COLO668 (cell line): Measurements from ENCODE around the gene CD59.
A peak's percentile ranks its signal among the peaks of the same experiment; 100 is the strongest.

Source experiments
- DNase-seq: peaks from one replicate; lab custom pipeline; 2025; ENCODE audit not compliant: unreplicated experiment; lab: John Stamatoyannopoulos, UW

Gene CD59, protein sequence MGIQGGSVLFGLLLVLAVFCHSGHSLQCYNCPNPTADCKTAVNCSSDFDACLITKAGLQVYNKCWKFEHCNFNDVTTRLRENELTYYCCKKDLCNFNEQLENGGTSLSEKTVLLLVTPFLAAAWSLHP

DNA sequence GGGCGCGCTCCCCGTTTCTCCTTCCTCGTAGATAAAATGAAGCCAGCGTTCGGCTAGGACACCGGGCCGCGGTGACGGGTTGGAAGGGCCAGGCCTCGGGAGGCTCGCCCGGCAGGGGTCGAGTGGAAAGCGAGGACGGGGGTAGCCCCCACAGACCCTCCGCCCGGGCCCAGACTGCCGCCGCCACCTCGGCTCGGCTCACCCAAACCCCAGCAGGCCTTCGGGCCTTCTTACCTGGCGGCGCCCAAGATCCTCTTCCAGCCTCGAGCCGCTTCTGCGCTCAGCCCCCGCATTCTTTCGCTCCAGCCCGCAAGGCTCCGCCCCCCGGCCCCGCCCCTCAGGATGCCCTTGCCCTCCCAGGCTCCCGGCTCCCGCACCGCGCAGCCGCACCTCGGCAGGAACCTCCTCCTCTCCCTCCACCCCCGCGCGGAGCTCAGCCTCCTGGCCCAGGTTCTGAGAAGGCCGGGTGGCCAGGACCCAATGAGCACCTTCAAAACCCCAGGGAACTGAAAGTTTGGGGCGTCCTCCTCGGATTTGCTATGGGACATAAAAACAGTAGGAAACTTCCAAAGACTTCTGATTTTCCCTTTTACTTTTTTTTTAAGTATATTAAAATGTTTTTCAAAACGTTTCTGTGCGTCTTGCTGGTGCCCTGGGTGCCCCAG lies at the start of gene CD59:
TSS of gene CD59 (minus strand) at position 276 of the 665 bp plus-strand sequence. CDS start 13,978 bp downstream, outside the sequence.
- peak; percentile 90 for DNase-seq

DNA sequence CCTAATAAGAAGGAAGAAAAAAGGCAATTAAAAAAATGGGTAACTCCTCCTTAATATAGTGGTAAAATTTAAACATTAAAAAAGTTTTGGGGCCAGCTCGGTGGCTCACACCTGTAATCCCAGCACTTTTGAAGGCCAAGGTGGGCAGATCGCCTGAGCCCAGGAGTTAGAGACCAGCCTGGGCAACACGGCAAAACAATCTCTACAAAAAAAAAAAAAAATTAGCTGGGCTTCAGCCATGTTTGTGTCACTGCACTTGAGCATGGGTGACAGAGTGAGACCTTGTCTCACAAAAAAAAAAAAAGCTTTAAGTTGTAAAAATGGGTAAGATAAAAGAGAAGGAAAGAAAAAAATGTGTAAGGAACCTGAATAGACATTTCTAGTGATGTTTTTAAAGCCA lies 49.4 kb upstream of the CD59 start:
- DNase-seq = no peak

DNA sequence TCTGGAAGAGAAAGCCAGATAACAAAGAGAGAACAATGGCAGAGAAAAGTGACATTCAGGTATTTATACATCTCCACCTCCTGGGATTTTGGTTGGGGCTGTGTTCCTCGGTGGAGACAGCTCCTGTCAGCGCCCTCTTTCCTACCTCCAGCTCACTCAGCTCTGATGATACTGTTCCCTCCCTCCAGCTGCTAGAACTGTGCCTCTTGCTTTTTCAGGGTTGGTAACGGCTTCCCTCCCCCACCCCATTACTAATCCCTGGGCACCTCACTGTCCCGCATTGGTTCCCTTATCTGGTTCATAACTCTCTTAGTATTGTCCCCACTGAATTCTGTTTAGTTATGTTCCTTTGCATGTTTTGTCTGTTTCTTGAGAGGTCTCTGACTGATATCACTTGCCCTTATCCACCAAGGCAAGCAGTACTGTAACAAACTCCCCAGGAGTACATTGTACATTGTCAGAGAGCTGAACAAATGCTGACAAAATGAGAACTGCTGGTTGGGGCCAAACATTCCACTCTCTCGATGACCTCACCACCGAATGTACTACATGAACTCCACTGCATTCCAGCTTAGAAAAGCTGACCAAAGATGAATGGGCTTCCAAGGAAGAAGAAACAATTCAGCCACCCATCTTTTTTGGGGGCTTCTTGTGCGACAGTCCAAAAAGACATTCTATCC lies 43.8 kb upstream of the CD59 start:
- no peak for DNase-seq

DNA sequence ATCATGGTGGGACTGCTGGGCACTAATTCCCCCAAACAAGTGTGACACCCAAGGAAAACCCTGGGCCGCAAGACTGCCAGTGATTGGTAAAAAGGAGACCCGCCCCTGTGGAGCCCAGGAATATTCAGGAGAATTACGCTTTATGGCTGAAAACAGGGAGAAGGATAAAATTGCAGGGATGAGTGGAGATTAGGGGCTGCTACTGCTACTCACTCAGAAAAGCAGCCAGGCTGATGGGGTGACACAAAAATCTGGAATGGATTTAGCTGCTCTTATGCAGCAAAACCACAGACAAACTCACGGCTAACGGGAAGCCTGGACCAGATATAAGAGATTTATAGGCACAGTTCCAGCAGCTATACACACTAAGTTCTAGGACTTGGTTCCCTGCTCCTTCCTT lies 42.5 kb upstream of the CD59 start:
- DNase-seq = no peak

DNA sequence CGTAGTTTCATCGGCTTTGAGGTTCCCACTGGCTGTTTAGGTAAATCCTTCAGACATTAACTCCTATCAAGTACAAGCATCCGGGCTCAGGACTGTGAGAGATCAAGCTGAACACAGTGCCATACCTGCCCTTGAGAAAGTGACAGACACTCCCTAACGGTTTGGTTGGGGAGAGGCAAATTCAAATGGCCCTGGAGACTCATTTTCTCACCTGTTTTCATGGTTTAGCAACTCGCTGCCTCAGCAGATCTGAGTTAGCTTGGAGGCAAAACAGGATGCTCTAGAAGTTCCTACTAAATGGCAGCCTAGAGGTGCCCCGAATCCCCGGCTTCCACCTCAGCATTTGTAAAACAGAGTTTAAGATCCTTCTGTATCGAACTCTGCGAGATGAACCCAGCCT lies 41.7 kb upstream of the CD59 start:
- no peak for DNase-seq

DNA sequence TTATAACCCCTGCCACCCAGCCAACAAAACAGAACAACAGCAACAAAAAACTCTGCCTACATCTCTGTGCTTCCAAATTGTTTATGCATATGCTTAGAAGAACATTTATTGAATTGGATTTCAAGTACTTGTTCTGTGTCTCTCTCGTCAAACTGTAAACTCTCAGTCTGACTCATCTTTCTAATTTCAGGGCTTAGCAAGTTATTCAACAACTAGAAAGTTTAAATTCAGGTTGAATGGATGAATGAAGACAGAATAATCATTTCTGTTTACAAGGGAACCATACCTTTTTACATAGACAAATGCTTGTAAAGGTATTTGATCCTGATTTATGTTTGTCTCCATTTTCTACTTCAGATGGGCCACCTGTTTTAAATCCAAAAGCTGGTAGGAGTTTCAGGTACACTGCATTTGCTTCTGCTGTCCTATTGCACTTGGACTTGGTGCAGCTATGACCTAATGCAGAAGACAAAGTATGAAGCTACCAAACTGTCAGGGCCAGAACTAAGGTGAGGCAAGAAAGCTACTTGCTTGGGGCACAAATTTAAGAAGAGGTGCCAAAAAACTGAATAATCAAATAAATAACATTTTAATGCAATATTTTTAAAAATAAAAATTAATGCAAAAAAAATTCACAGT lies 39.7 kb upstream of the CD59 start:
- no peak for DNase-seq

DNA sequence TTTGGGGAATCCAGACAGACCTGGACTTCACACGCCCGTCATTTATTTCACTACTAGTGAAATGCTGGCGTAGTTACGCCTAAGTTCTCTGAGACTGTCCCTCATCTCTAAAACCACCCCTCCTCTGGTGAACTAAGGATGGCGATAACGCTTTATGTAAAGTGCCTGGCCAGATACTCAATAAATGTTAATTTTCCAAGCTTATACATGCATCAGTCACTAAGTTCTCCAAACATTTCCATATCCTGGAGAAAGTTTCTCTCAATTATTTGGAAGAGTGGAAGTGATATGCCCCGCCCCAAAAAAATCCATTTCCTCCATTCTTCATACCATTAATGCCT lies 39.2 kb upstream of the CD59 start:
- DNase-seq = no peak

DNA sequence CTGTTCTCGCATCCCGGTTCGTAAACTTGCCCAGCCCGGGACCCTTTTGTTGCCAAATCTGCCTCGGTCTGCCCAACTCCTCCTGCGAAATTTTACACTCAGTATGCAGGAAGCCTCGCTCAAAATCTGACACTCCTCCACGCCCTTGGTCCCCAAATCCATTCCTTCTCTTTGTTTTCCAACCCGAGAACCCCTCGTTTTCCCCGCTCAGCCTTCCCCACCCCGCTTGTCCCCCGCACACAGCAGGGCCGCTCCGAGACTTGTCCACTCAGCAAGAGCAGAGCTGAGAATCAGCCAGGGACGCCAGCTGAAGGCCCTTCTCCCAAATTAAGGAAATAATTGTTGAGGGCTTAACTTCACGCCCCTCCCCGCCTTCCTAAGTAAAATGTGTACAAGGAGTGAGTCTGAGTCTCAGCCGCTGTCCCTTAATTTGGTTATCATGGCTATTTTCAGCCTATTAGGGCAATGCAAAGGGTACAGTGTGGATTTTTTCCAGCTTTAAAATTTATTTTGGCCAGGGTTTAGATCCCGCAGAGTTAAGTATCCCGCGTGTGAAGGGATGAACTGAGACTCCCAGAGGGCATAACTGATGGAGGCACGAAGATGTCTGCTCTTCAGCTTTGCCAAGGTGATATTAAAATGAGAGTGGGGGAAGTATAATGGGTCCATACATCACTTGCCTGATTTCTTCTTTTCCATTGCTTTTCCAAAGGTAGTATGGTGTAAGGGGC lies 38.7 kb upstream of the CD59 start:
- peak; percentile 24 for DNase-seq

DNA sequence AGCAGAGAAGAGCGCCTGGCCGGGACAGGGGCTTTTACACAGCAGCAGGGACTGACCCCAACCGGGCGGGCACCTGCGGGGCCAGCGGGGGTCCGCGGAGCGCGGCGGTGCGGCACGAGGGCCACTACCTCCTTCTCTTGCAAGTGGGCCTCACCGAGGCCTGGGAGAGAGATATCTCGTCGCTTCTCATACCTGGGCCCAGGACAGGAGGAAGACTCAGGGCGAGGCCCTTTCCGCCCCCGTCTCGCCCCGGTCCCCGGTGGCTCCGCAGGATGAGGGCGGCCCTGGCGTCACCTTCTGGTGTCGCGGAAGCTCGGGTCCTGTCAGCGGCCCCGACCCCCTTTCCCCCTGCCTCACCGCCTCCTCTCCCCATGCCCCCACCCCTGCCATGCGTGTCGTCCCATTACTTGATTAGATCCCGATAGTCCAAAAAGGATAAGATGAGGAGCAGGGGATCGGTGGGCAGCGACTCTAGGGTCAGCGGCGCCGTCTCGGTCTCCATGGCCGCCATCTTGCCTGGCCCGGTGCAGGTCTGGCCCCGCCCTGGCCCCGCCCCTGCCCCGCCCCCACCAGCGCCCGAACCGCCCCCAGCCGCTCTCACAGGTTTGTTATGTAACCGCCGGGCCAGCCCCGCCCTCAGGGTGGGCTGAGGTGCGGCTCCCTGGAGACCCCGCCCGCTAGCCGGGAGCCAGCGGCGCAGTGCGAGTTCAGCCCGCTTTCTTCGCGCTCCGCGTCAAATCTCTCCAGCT lies 37.9 kb upstream of the CD59 start, which contains the start of gene FBXO3:
TSS of gene FBXO3 (minus strand) at position 534 of the 749 bp plus-strand sequence. CDS start at position 511, 23 bp downstream.
- peak; percentile 86 for DNase-seq

DNA sequence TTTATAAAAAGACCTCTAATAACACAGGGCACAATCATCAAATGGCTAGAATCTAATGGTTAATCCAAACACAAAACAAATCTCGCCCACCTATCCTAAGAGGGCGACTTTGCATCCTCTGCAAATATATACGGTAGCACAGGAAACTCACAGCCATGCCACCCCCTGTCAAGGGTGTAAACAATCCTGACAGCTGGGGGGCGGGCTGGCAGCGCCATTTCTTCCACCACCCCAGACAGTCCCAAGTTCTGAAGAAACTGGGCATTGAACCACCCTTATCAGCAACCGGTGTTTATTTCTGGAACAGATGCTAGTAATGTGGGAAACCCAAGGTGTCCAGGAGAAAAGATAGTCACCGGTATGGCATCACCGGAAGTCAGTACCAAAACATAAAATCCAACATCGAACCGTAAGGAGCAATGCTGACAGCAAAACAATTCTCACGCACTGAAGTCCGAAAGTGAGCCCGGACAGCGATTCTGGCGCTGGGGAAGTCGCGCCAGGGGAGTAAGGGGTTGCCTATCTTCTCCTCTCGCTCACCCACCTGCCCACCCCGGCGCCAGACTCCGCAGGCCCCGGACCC lies 37.3 kb upstream of the CD59 start:
- peak; percentile 14 for DNase-seq

DNA sequence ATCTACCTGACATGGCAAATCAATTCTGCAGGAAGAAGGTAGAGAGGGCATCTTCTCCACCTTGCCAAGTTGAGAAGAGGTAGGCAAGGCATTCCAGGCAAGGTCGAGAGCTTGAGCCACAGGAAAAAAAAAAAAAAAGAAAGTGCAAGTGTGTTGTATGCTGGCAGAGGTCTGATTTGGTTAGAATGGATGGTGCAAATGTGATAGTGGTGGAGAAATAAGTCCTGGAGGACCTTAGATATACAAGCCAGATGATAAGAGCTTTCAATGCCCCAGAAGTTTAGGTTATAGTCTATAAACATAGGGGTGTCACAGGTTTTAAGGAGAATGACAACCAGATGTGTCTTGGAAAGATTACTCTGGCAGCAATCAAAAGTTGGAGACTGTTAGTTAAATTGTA lies 36.6 kb upstream of the CD59 start:
- no peak for DNase-seq

DNA sequence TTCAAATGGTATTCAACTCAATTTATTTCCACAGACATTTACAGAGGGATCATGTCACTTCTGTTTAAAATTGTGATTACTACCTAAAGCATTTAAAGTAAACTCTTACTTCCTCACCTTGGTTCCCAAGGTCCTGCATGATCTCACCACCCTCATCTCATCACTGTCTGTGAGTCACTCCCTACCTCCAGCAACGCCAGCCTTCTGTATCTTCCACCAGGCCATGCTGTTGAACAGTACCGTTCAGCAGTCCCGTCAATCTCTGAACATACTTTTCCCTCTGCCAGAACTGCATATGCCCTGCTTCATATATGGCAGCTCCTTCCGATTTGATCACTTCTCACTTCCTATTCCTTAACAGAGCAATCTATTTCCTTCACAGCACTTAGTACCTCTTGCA lies 36.1 kb upstream of the CD59 start:
- no peak for DNase-seq

DNA sequence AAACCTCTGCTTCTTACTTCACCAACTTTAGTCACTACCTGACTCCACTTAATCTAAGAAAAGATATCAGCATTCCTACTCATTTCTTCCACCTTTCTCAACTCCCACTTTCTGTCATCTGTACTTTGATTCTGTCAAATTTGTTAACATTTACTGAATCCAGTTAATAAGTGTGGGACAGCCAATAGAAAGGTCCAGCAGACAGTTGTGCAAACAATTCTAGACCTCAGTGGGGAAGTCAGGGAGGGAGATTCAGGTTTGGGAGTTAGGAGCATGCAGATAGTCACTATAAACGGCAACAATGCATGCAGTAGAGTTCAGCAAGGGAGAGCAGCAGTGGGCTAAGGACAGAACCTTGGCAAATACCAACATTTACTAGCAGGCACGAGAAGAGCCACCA lies 34.0 kb upstream of the CD59 start:
- no peak for DNase-seq

DNA sequence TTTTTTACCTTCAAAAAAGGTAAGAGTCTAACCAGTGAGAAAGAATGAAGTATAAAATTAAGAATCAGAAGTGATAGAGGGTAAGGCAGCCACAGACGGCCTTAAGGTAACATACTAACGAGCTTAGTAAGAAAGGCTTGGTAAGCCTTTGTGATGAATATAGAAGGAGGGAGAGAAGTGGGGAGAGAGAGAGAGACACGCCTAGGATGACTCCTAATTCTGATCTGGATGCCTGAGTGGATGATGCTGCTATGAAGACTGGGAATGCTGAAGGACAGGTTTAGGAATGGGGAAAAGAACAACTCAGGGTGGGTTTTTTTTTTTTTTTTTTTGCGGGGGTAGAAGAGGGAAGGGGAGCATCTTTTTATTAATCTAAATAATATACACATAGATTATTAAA lies 33.3 kb upstream of the CD59 start:
- DNase-seq = no peak

DNA sequence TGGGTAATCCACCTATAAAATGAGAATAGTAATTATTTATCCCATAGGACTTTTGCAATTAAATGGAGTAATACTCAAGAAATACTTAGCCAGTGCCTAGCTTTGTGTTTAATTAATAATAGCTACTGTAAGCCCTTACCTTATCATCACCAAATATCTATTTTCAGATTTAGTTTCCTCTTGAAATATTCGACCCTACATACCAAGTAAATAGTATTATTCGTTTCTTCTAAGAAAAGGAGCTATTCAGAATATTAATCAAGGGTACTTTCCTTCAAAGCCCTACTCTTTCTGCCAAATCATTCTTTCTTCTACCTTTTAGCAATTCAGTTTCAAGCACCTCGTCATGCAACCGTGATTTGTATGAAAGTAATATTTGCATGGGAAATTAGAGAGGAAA lies 31.4 kb upstream of the CD59 start:
- no peak for DNase-seq

DNA sequence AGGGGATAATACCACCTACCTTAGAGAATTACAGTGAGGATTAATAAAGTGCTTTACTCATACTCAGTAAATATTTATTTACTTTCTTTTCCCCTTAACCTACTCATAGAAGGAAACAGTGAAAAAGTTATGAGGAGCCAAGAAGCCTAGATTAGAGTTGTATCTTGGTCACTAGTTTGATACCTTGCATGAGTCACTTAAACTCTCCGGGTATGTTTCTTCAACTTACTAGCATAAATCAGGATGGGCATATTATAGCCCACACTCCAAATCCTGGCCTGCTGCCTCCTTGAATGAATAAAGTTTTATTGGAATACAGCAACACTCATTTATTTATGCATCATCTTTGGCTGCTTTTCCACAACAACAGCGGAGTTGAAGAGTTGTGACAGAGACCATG lies 29.9 kb upstream of the CD59 start:
- no peak for DNase-seq

DNA sequence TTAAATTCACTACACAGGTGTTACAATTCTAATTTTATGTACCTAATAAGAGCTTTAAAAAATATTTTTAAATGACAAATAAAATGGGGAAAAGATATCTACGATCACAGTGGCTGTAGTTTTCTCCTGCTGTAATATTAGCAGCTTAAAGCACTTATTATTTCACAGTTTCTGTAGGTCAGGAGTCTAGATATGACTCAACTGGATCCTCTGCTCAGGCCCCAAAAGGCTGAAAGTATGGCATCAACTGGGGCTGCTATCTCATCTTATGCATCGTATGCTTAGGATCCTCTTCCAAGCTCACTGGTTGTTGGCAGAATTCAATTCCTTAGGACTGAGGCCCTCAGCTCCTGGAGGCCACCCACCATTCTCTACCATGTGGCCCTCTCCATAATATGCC lies 25.2 kb upstream of the CD59 start:
- DNase-seq = no peak

DNA sequence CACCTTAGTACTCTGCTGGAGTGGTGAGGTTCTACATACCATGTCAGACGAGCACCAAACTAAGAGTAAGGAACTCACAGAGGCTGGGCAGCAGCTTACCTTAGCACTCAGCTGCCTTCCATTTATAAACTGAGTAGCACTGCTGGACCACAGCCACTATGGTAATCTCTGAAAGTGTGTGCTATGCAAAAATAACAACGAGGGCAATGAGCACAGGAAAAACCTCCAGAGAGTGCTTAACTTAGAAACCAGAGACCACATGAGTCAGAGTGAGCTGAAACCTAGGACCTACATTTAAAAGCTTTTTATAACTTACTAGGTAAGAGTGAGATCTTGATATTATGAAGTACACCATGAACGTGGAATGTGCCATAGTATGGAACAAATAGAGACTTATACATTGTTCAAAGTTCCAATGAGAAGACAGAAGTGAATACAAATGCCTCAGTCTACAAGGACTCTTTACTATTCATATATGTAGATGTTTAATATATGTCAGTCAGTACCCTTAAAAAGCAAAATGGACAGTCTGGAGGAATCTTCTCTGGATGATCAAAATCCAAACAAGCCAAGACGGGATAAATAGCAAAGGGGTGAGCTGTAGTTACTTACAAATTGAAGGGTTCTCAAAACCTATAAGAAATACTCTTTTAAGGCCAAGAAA lies 17.2 kb upstream of the CD59 start:
- no peak for DNase-seq

DNA sequence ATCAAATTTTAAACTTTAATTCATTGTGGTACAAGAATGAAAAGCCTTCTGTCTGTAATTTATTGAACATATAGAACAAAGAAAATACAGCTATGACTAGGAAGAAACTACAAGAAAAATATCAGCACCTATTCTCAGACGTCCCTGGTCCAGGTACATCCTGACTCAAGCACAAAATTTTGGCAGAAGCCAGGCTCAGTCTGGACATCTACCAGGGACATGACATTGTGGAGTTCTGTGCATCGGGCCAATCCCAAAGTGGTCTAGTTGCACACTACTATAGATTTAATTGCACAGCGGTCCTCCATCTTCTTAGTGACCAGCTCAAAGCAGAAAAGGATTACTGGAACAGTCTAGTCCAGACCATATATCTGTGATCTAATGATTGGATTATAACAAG lies 15.7 kb upstream of the CD59 start:
- DNase-seq = no peak

DNA sequence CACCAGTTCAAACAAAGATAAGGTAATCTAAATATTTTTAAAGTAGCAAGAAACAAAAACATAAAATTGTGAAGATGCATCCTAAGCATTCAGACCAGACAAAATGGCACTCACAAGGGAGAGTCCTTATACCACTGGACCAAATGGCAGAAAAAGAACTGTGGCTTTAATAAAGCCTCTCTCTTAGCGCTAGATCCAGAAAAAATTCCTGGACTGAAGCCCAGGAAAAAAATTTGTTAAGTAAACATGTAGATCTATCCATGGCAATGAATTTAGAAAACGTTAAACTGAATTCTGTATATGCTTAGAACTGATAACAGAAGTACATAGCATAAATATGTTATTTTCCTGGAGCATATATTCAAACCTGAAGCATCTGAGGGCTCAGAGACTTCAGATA lies 11.8 kb upstream of the CD59 start:
- DNase-seq = no peak
